SU-DHL-6 (cell line): ENCODE data around the gene ERP29.

Experiments used
- CTCF ChIP-seq: fragments of 200-600 bp; sonication (generic); IDR thresholded peaks from one replicate; pipeline ENCODE4 v1.5.1; 2017; ENCODE audit warnings: antibody characterized with exemption, mild to moderate bottlenecking, low read length, moderate library complexity; ENCODE audit not compliant: insufficient read depth, poor library complexity, severe bottlenecking
- EZH2phosphoT487 ChIP-seq: fragments of 200-600 bp; sonication (generic), shearing (Covaris generic); conservative IDR thresholded peaks from 2 replicates; pipeline ENCODE4 v1.6.1; 2018; ENCODE audit warnings: mild to moderate bottlenecking, antibody characterized with exemption, low read length, moderate library complexity, mixed read lengths

GRCh38 chr12:111984820-111985219, 28.4 kb upstream of the ERP29 start:
- no peak for TF ChIP-seq CTCF
- TF ChIP-seq EZH2phosphoT487: no peak
